PC-9 (cell line): ENCODE measurements around the gene TMEM88. TPM values are rescaled to one million over a fixed set of nuclear protein-coding genes. Genes with fewer than 3 reads are reported as not detected.

Experiments
- BruUV-seq: library from RNA; stranded (reverse); fragments of 400-500 nt; replicated peaks from 2 replicates; lab custom pipeline; 2021; lab: Mats Ljungman, UMichigan
- CTCF ChIA-PET: fragments of 300-600 bp; sonication (Branson Sonifier 250); formaldehyde crosslinking; loops from one replicate; lab custom pipeline; 2022; ENCODE audit warnings: antibody characterized with exemption; lab: Charles Lee
- POLR2A ChIA-PET: fragments of 300-600 bp; sonication (Branson Sonifier 250); formaldehyde crosslinking; loops from one replicate; lab custom pipeline; 2022; ENCODE audit warnings: antibody characterized with exemption; ENCODE audit not compliant: unreplicated experiment; lab: Charles Lee
- DNase-seq, 2 experiments: peaks; one replicate each; pipeline versions ENCODE4 v3.0.0 to v3.0.0-alpha.2; 2015 to 2022; ENCODE audit warnings: mixed read lengths in 1 of 2
- H2AFZ ChIP-seq: fragments of 200-600 bp; sonication (generic); 2 replicates; pipeline ENCODE4 v1.8.1; 2017; ENCODE audit warnings: antibody characterized with exemption
- H3F3A ChIP-seq: fragments of 200-600 bp; sonication (generic); 2 replicates; pipeline ENCODE4 v1.8.1; 2017; ENCODE audit warnings: antibody characterized with exemption, mild to moderate bottlenecking, low read depth; ENCODE audit not compliant: insufficient read depth
- H3K27ac ChIP-seq: fragments of 200-600 bp; sonication (generic); 2 replicates; pipeline ENCODE4 v1.6.1; 2016; ENCODE audit warnings: mixed run types
- H3K27me3 ChIP-seq: fragments of 200-600 bp; sonication (generic); 2 replicates; pipeline ENCODE4 v1.6.1; 2016; ENCODE audit warnings: low read depth, mixed run types; ENCODE audit not compliant: insufficient read depth
- H3K36me3 ChIP-seq: fragments of 200-600 bp; sonication (generic); 2 replicates; pipeline ENCODE4 v1.6.1; 2016; ENCODE audit warnings: low read depth, mixed run types
- H3K4me1 ChIP-seq: fragments of 200-600 bp; sonication (generic); replicated peaks from 2 replicates; pipeline ENCODE4 v1.6.1; 2016; ENCODE audit warnings: mixed run types; ENCODE audit not compliant: insufficient read depth
- H3K4me2 ChIP-seq: fragments of 200-600 bp; sonication (generic); 2 replicates; pipeline ENCODE4 v1.6.1; 2017; ENCODE audit warnings: mixed run types
- H3K4me3 ChIP-seq: fragments of 200-600 bp; sonication (generic); 2 replicates; pipeline ENCODE4 v1.6.1; 2016; ENCODE audit warnings: mixed run types
- H3K79me2 ChIP-seq: fragments of 200-600 bp; sonication (generic); 2 replicates; pipeline ENCODE4 v1.6.1; 2017; ENCODE audit warnings: low read depth, mixed run types
- H3K9me2 ChIP-seq: fragments of 200-600 bp; sonication (generic); 2 replicates; pipeline ENCODE4 v1.8.1; 2017; ENCODE audit warnings: mild to moderate bottlenecking; ENCODE audit not compliant: insufficient read depth
- H3K9me3 ChIP-seq: fragments of 200-600 bp; sonication (generic); 2 replicates; pipeline ENCODE4 v1.8.1; 2016; ENCODE audit warnings: low read depth; ENCODE audit not compliant: insufficient read depth
- H4K20me1 ChIP-seq: fragments of 200-600 bp; sonication (generic); 2 replicates; pipeline ENCODE4 v1.8.1; 2017; ENCODE audit not compliant: insufficient read depth
- EZH2 ChIP-seq: fragments of 200-600 bp; sonication (generic); IDR thresholded peaks from 2 replicates; pipeline ENCODE4 v1.8.0; 2017; ENCODE audit warnings: antibody characterized with exemption, low read depth
- intact Hi-C: fragments of 100-400 bp; cut with micrococcal nuclease; formaldehyde crosslinking; loops from one replicate; pipeline ENCODE4 v1.10.0; 2022; ENCODE audit not compliant: unreplicated experiment
- total RNA-seq: library from RNA; stranded (reverse); gene quantifications from 2 replicates; pipeline ENCODE4 v1.2.3, GENCODE V29; 2021
- TF ChIP-seq, protein P1 (sequence below): fragments of 200-600 bp; sonication (generic); conservative IDR thresholded peaks from 2 replicates; pipeline ENCODE4 v1.6.1; 2017; ENCODE audit warnings: mixed run types, antibody characterized with exemption, mild to moderate bottlenecking, moderate library complexity

TMEM88 gene
- total RNA-seq, 1 experiment from 2014 or later: 3.1 TPM

DNA sequence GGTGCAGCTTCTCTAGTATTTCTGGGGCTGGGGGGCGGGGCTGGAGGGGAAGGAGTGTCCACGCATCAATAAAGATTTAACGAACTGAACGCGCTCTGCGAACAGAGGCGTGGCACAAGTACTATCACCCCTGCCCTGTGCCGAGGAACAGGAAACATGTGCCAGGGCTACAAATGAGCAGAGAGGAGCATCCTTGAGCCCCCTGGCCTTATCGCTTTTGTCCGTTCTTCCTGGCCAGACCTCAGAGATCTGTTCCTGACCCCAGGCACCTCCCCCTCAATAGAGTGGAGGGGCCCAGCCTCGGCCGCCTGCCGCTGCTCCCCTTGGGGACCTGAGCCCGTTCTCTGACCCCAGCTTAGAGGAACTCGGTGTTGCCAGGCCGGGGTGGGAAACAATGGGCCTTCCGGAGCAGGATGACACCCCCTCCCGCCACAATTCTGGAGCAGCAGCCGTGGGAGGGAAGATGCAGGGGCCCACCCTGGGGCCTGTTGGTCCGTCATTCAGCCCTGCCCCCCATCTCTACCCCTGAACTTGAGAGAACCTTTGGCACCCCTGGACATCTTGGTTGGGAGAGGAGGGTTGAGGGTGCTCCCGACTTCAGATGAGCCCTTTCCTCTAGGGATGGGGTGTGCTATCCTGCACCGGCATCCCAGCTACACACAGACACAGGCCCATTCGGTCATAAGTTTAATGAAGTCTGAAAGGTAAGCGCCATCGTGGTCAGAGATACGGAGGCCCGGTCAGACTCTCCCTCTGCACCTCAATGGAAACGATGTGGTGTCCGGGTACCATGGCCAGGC is 1.3 kb downstream of the TMEM88 start:
- Histone ChIP-seq H3K27ac (peak overlapping the region; percentile 79), H3K4me1 (peaks cover 13% of the 10 kb centered on the region), H2AFZ (0 out of 2 replicates have a peak overlapping the region, but pooled peaks have one; percentile 50), H3K79me2 (peaks cover 18% of the 10 kb centered on the region), H3K4me3 (peak overlapping the region; percentile 97), H3K27me3 (no peaks in the 10 kb centered on the region), H4K20me1 (no peaks in the 10 kb centered on the region), H3F3A (peaks cover 11% of the 10 kb centered on the region), H3K4me2 (peak overlapping the region; percentile 97), H3K9me2 (no peaks in the 10 kb centered on the region), H3K36me3 (no peaks in the 10 kb centered on the region), H3K9me3 (no peaks in the 10 kb centered on the region)
- intact Hi-C loops: loop anchor here (5.0 to 10.0 kb wide), 2 partner anchors 34 to 271 kb away; partner anchors contain the start of gene MPDU1
- TF ChIP-seq EZH2: no peak
- TF ChIP-seq, protein P1, sequence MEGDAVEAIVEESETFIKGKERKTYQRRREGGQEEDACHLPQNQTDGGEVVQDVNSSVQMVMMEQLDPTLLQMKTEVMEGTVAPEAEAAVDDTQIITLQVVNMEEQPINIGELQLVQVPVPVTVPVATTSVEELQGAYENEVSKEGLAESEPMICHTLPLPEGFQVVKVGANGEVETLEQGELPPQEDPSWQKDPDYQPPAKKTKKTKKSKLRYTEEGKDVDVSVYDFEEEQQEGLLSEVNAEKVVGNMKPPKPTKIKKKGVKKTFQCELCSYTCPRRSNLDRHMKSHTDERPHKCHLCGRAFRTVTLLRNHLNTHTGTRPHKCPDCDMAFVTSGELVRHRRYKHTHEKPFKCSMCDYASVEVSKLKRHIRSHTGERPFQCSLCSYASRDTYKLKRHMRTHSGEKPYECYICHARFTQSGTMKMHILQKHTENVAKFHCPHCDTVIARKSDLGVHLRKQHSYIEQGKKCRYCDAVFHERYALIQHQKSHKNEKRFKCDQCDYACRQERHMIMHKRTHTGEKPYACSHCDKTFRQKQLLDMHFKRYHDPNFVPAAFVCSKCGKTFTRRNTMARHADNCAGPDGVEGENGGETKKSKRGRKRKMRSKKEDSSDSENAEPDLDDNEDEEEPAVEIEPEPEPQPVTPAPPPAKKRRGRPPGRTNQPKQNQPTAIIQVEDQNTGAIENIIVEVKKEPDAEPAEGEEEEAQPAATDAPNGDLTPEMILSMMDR: no peak
- CTCF ChIA-PET: interaction anchor here (0.6 to 1.5 kb wide), 4 partner anchors 11 to 187 kb away, joined by 3 to 12 read pairs (median 7); no protein-coding TSS in a partner anchor
- DNase-seq: no peak
- no TSS peak for BruUV-seq
- POLR2A ChIA-PET: interaction anchor here (0.5 to 0.7 kb wide), 4 partner anchors 15 to 558 kb away, joined by 3 to 6 read pairs (median 4); no protein-coding TSS in a partner anchor

DNA sequence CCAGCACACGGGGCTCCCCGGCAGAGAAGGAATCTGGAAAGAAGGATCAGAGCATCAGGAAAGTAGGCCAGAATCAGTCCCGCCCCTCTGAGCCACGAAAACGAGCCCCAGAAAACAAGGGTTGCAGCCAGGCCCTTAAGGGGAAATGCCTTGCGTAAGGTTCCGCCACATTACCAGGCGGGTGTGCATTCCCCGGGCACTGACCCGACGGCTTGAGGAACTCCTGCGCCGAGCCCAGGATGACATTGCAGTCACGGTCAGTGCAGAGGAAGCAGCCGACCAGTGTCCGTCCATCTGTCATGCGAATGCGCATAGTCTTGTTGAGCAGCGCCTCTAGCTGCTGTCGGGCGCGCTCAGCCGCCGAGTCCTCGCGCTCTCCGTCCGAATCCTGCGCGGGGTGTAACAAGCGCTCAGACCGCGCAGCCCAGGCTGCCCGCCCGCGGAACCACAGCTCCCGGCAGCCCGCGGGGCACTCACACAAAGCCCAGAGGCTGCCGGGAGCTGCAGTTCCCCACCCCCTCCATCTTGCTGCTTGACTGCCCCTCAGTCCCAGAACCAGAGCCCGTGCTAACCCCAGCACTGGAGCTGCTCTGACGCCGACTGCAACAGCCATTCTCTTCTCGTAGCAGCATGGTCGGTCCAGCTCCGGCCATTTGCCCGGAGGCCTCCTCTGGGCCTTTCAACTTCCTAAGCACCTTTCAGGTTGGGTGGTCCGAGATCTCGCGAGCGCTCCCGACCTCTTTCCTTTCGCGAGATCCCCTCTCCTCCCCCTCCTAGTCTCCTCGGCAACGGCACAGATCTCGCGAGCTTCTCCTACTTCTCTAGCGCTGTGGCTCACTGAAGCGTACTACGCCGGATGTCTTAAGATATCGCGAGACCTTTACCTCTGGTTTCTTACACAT is 2.2 kb downstream of the TMEM88 start, which contains the start of gene NAA38:
NAA38 (minus strand) TSS at position 749 of the 902 bp plus-strand sequence; CDS start at position 653, 96 bp downstream.
- H3F3A ChIP-seq: peaks cover 11% of the 10 kb centered on the region
- intact Hi-C loops: loop anchor here (1.0 to 10.0 kb wide), 6 partner anchors 13 to 272 kb away; partner anchors contain the start of gene MPDU1
- no peaks in the 10 kb centered on the region for H3K9me2 ChIP-seq
- H2AFZ ChIP-seq: peak within 1 kb of the TSS; percentile 78
- H4K20me1 ChIP-seq: no peaks in the 10 kb centered on the region
- no peak for TF ChIP-seq EZH2
- TF ChIP-seq, protein P1: no peak
- peak within 1 kb of the TSS; percentile 97 for H3K4me3 ChIP-seq
- peak within 1 kb of the TSS; percentile 97 for H3K4me2 ChIP-seq
- no peaks in the 10 kb centered on the region for H3K27me3 ChIP-seq
- CTCF ChIA-PET: interaction anchor here (1.1 to 1.5 kb wide), 2 partner anchors 12 to 22 kb away, joined by 7 to 12 read pairs; no protein-coding TSS in a partner anchor
- H3K4me1 ChIP-seq: peaks cover 13% of the 10 kb centered on the region
- H3K9me3 ChIP-seq: no peaks in the 10 kb centered on the region
- peak; percentile 96 to 97 for DNase-seq
- H3K27ac ChIP-seq: peak within 1 kb of the TSS; percentile 79
- POLR2A ChIA-PET: interaction anchor here (0.6 to 0.7 kb wide), 3 partner anchors 29 to 438 kb away, joined by 3 to 10 read pairs (median 5); no protein-coding TSS in a partner anchor
- H3K79me2 ChIP-seq: peaks cover 18% of the 10 kb centered on the region
- H3K36me3 ChIP-seq: no peaks in the 10 kb centered on the region
- TSS peak; percentile 83 for BruUV-seq
